HCT116 (cell line): Measurements from ENCODE around the gene TXLNG.

Experiments used
- CEBPB ChIP-seq: IDR thresholded peaks from 2 replicates; pipeline ENCODE4 v1.6.1; 2012; ENCODE audit warnings: low read depth
- EZH2 ChIP-seq: fragments of 200-600 bp; sonication (generic); IDR thresholded peaks from 2 replicates; pipeline ENCODE4 v1.6.1; 2017; ENCODE audit warnings: antibody characterized with exemption, mixed run types
- POLR2A ChIP-seq: IDR thresholded peaks from 2 replicates; pipeline ENCODE4 v1.7.0; 2011; ENCODE audit warnings: borderline replicate concordance; ENCODE audit not compliant: insufficient read depth, insufficient read length; ENCODE audit errors: extremely low read depth
- POLR2AphosphoS5 ChIP-seq: IDR thresholded peaks from 2 replicates; pipeline ENCODE4 v1.6.1; 2011; ENCODE audit warnings: mild to moderate bottlenecking, low read depth, low read length, moderate library complexity
- SP1 ChIP-seq: IDR thresholded peaks from 2 replicates; pipeline ENCODE4 v1.6.1; 2012; ENCODE audit warnings: low read depth
- TCF7L2 ChIP-seq: IDR thresholded peaks from 2 replicates; pipeline ENCODE4 v1.7.0; 2011; ENCODE audit warnings: borderline replicate concordance, inconsistent platforms; ENCODE audit not compliant: insufficient read depth, insufficient read length; ENCODE audit errors: extremely low read depth
- TF ChIP-seq, protein P1 (sequence below), 3 experiments: fragments of 200-600 bp in 1 of 3; sonication (generic) in 1 of 3; IDR thresholded peaks in 2 of 3; conservative IDR thresholded peaks in 1 of 3; 2 replicates each; pipeline ENCODE4 v1.5.1; 2012 to 2017; ENCODE audit warnings: low read depth in 2 of 3, low read length in 2 of 3, antibody characterized with exemption in 1 of 3, borderline replicate concordance in 1 of 3, control low read depth in 1 of 3, mild to moderate bottlenecking in 1 of 3, mixed read lengths in 1 of 3, mixed run types in 1 of 3, moderate library complexity in 1 of 3; ENCODE audit not compliant: insufficient read depth in 1 of 3

- TF ChIP-seq POLR2A (no peak), POLR2AphosphoS5 (no peak), TCF7L2 (no peak), CEBPB (no peak), SP1 (no peak), EZH2 (no peak)
- TF ChIP-seq, protein P1, sequence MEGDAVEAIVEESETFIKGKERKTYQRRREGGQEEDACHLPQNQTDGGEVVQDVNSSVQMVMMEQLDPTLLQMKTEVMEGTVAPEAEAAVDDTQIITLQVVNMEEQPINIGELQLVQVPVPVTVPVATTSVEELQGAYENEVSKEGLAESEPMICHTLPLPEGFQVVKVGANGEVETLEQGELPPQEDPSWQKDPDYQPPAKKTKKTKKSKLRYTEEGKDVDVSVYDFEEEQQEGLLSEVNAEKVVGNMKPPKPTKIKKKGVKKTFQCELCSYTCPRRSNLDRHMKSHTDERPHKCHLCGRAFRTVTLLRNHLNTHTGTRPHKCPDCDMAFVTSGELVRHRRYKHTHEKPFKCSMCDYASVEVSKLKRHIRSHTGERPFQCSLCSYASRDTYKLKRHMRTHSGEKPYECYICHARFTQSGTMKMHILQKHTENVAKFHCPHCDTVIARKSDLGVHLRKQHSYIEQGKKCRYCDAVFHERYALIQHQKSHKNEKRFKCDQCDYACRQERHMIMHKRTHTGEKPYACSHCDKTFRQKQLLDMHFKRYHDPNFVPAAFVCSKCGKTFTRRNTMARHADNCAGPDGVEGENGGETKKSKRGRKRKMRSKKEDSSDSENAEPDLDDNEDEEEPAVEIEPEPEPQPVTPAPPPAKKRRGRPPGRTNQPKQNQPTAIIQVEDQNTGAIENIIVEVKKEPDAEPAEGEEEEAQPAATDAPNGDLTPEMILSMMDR (IDR thresholded peaks at IDR 0.05 in 2 of 3, conservative IDR thresholded peaks at IDR 0.05 in 1 of 3; ENCODE audit: borderline replicate concordance in 1 of 3, insufficient read depth in 1 of 3, low read depth in 2 of 3, low read length in 2 of 3): no peak
These were observed 2.2 kb downstream of the TXLNG start for GRCh38 chrX:16788477-16788876.
